HG03039 (cell line): ENCODE results near the gene MUC6.
"Not testable (repeated sequence)": the region's sequence is repeated elsewhere in the genome, so short reads cannot be mapped to it uniquely, and the experiment has no call there.

Experiments
- ATAC-seq: cut with Tn5 transposase; IDR thresholded peaks from one replicate; pipeline ENCODE4 v1.9.1; 2021; ENCODE audit warnings: mild to moderate bottlenecking, moderate library complexity; ENCODE audit not compliant: unreplicated experiment

Gene MUC6

GRCh38 chr11:1024597-1025409, 11.7 kb downstream of the MUC6 start:
- no peak for ATAC-seq

- ATAC-seq = no peak
These were observed 12.5 kb downstream of the MUC6 start for GRCh38 chr11:1023811-1024596.

GRCh38 chr11:1022908-1023810, 13.4 kb downstream of the MUC6 start:
- ATAC-seq = no peak

- no peak for ATAC-seq
These were observed 14.1 kb downstream of the MUC6 start for GRCh38 chr11:1022411-1022810.

- ATAC-seq = no peak
These were observed 16.2 kb downstream of the MUC6 start for GRCh38 chr11:1020211-1020905.

GRCh38 chr11:1019321-1019910, 17.1 kb downstream of the MUC6 start:
- ATAC-seq = no peak

GRCh38 chr11:1018091-1018490, 18.4 kb downstream of the MUC6 start:
- no peak for ATAC-seq

- no peak for ATAC-seq
These were observed 19.1 kb downstream of the MUC6 start for GRCh38 chr11:1017269-1018005.

GRCh38 chr11:1016610-1017126, 19.9 kb downstream of the MUC6 start:
- ATAC-seq = not testable (repeated sequence)

GRCh38 chr11:1015826-1016545, 20.5 kb downstream of the MUC6 start:
- ATAC-seq = no peak

- ATAC-seq = no peak
These were observed 21.5 kb downstream of the MUC6 start for GRCh38 chr11:1015064-1015463.

GRCh38 chr11:1014276-1014675, 22.2 kb downstream of the MUC6 start:
- ATAC-seq = no peak

- no peak for ATAC-seq
These were observed 22.9 kb downstream of the MUC6 start for GRCh38 chr11:1013631-1013935.

GRCh38 chr11:1012740-1013630, 23.5 kb downstream of the MUC6 start:
- ATAC-seq = no peak

GRCh38 chr11:1012291-1012690, 24.2 kb downstream of the MUC6 start:
- ATAC-seq = no peak

- no peak for ATAC-seq
These were observed 25.2 kb downstream of the MUC6 start for GRCh38 chr11:1011320-1011698.

- no peak for ATAC-seq
These were observed 25.8 kb downstream of the MUC6 start for GRCh38 chr11:1010551-1011319.
